BJ (cell line): ENCODE data around the gene RPS6KC1. TPM values are rescaled to one million over a fixed set of nuclear protein-coding genes. Genes with fewer than 3 reads are reported as not detected.

Experiments
- CTCF ChIA-PET: fragments of 350-600 bp; formaldehyde crosslinking; extraction: SDS; loops from one replicate; lab custom pipeline; 2021; ENCODE audit warnings: antibody characterized with exemption, inconsistent platforms; lab: Yijun Ruan, JAX
- POLR2A ChIA-PET: fragments of 300-600 bp; sonication (Branson Sonifier 250); formaldehyde crosslinking; extraction: SDS; loops from one replicate; lab custom pipeline; 2021; ENCODE audit warnings: antibody characterized with exemption; lab: Charles Lee
- DNase-seq: peaks from one replicate; pipeline ENCODE4 v3.0.0-alpha.2; 2011; ENCODE audit warnings: low read depth
- H3K27me3 ChIP-seq: 2 replicates; pipeline ENCODE4 v1.6.0; 2011; ENCODE audit warnings: low read length; ENCODE audit not compliant: control insufficient read depth, insufficient read depth
- H3K36me3 ChIP-seq: 2 replicates; pipeline ENCODE4 v1.5.1; 2011; ENCODE audit warnings: low read length; ENCODE audit not compliant: control insufficient read depth, insufficient read depth
- H3K4me3 ChIP-seq: 2 replicates; pipeline ENCODE4 v1.5.1; 2011; ENCODE audit warnings: low read depth, mild to moderate bottlenecking, control low read depth, low read length
- polyA plus RNA-seq: library from polyadenylated mRNA; depleted of rRNA; stranded (reverse); fragments of >200 nt; gene quantifications from 2 replicates; pipeline ENCODE4 v1.2.3, GENCODE V29; 2011
- TF ChIP-seq, protein P1 (sequence below): IDR thresholded peaks from 2 replicates; pipeline ENCODE4 v1.5.1; 2011; ENCODE audit warnings: low read depth, mild to moderate bottlenecking, control low read depth, inconsistent platforms, low read length, moderate library complexity; ENCODE audit not compliant: insufficient read depth

RPS6KC1 gene
- polyA plus RNA-seq, 1 experiment, result 6.7 TPM

DNA sequence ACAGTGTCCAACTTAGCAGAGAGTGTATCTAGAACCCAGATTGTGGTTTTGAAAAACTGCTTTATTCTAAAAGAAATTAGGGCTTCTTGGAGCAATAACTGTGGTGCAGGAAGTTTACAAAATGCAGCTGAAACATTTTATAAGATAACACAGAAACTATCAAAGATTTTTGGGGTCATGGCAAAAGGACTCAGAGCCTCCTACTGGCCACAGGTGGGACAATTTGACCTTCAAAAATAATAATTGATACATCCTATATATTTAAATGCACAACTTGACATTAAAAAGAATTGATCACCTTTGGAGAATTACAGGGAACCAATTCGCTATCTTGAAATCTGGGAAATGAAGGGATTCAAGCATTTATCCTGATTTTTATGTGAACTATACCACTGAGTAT, 235.2 kb downstream of the RPS6KC1 start:
- DNase-seq, result no peak
- no peaks in the 10 kb centered on the region for H3K27me3 ChIP-seq
- TF ChIP-seq, protein P1, sequence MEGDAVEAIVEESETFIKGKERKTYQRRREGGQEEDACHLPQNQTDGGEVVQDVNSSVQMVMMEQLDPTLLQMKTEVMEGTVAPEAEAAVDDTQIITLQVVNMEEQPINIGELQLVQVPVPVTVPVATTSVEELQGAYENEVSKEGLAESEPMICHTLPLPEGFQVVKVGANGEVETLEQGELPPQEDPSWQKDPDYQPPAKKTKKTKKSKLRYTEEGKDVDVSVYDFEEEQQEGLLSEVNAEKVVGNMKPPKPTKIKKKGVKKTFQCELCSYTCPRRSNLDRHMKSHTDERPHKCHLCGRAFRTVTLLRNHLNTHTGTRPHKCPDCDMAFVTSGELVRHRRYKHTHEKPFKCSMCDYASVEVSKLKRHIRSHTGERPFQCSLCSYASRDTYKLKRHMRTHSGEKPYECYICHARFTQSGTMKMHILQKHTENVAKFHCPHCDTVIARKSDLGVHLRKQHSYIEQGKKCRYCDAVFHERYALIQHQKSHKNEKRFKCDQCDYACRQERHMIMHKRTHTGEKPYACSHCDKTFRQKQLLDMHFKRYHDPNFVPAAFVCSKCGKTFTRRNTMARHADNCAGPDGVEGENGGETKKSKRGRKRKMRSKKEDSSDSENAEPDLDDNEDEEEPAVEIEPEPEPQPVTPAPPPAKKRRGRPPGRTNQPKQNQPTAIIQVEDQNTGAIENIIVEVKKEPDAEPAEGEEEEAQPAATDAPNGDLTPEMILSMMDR, result no peak
- no peak overlapping the region for H3K4me3 ChIP-seq
- ChIA-PET POLR2A (no interaction called here), CTCF (no interaction called here)
- no peaks in the 10 kb centered on the region for H3K36me3 ChIP-seq

DNA sequence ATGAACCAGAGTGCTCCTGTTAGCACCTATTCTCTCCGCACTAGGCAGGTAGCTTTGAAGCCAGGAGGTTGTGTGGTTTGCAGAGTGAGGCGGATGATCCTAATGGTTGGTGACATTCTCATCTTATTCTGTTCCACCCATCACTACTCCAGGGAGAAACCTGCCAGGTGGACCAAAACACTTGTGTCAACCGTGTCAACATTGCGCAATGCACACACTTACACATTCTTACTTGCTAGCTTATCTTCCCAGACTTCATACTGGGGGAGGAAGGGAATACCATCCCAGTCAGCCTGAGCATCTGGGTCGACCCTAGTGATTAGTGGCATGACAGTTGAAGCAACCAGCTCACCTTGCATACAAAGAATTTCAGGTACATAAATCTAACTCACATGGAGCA, 236.9 kb downstream of the RPS6KC1 start:
- ChIA-PET POLR2A (no interaction called here), CTCF (interaction anchor here (0.8 kb wide), 1 partner anchor 12 kb away, joined by 3 read pairs; no protein-coding TSS in a partner anchor)
- DNase-seq, result no peak
- no peak overlapping the region for H3K4me3 ChIP-seq
- no peaks in the 10 kb centered on the region for H3K36me3 ChIP-seq
- no peaks in the 10 kb centered on the region for H3K27me3 ChIP-seq
- TF ChIP-seq, protein P1, result no peak

DNA sequence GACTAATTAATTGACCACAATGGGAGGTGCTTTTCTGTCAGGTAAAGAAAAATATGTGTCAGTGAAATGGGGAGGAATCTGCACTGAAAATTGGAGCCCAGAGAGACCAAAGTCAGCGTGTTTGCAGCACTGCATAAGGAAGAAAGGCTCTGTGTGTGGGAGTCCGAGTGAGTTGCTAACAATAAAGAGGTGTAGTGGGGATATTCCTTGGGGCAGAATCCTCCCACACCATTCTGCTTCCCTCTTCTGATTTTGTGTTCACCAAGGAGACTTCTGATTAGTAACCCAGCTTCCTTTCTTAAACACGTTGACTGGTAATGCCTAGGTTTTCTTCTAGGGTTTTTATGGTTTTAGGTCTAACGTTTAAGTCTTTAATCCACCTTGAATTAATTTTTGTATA, 240.5 kb downstream of the RPS6KC1 start:
- TF ChIP-seq, protein P1, result no peak
- no peak for DNase-seq
- Histone ChIP-seq H3K4me3 (no peak overlapping the region), H3K36me3 (no peaks in the 10 kb centered on the region), H3K27me3 (no peaks in the 10 kb centered on the region)
- ChIA-PET POLR2A (no interaction called here), CTCF (no interaction called here)

DNA sequence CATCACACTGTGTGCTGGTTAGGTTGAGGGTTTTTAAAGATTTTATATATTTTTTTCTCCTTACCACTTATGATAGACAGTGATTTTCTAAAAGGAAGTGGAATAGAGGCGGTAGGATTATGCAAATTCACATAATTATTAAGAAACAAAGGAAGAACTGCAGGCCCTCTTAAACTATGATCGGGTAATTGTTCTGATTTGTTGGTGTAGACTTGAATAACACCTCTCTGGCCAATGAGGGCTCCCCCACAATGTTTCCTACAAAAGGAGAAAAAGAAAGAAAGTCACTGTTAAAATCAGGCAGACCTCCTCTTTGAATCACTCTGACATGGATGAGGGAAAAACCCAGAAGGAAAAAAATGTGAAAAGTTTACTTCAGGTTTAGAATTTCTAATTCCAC, 241.6 kb downstream of the RPS6KC1 start:
- TF ChIP-seq, protein P1, result no peak
- DNase-seq, result no peak
- no peak overlapping the region for H3K4me3 ChIP-seq
- ChIA-PET CTCF (no interaction called here), POLR2A (no interaction called here)
- no peaks in the 10 kb centered on the region for H3K36me3 ChIP-seq
- H3K27me3 ChIP-seq, result no peaks in the 10 kb centered on the region

DNA sequence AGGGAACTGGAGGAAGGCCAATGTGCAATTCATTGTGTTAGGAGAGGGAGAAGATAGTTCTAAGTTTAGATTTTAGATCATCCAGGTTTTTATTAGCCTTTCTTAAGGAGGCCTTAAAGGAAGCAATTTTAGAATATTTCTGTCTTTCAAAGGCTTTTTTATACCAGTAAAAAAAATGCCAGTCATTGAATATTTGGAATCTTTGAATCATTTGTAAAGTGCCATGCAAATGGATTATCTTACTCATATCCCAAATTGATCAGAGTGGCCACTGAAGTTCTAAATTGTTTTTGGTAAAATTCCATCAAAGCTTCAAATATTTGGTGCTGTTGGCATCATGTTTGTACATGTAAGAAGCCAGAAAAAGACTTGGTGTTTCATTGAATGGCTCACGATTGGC, 244.8 kb downstream of the RPS6KC1 start:
- DNase-seq, result no peak
- POLR2A ChIA-PET, result no interaction called here
- Histone ChIP-seq H3K27me3 (no peaks in the 10 kb centered on the region), H3K36me3 (no peaks in the 10 kb centered on the region), H3K4me3 (no peak overlapping the region)
- TF ChIP-seq, protein P1, result no peak
- CTCF ChIA-PET, result no interaction called here
